Frontal cortex (tissue), 4 donors: ENCODE results near the gene FSHB. TPM values are rescaled to one million over a fixed set of nuclear protein-coding genes. Genes with fewer than 3 reads are reported as not detected.
"Not testable (repeated sequence)": the region's sequence is repeated elsewhere in the genome, so short reads cannot be mapped to it uniquely, and the experiment has no call there.

Experiments
- DNase-seq, 2 donors: peaks; one replicate each; pipeline ENCODE4 v3.0.0; 2012; ENCODE audit warnings: low spot score in 2 of 2
- FAIRE-seq: peaks from 2 replicates; lab custom pipeline; 2012; peaks lifted over from hg19 to GRCh38; lab: Jason Lieb, UNC
- total RNA-seq: library from RNA; depleted of rRNA; stranded (reverse); fragments of >200 nt; gene quantifications from one replicate; pipeline ENCODE4 v1.2.3, GENCODE V29; 2014
- donor health status: control.
- donor health status: control.
- donor health status: control.

FSHB gene
- total RNA-seq, 1 donor from 2014 or later: not detected

- FAIRE-seq: peak; percentile 49
- no peak for DNase-seq
These were observed 30.0 kb downstream of the FSHB start for GRCh38 chr11:30260813-30261212.

GRCh38 chr11:30261821-30262220, 31.0 kb downstream of the FSHB start:
- no peak for FAIRE-seq
- no peak for DNase-seq

GRCh38 chr11:30268638-30269037, 37.8 kb downstream of the FSHB start:
- not testable (repeated sequence) for FAIRE-seq, DNase-seq

GRCh38 chr11:30270671-30271070, 39.9 kb downstream of the FSHB start:
- FAIRE-seq (no peak), DNase-seq (no peak)

GRCh38 chr11:30277176-30277575, 46.4 kb downstream of the FSHB start:
- FAIRE-seq: no peak
- DNase-seq: no peak

- no peak for DNase-seq
- no peak for FAIRE-seq
These were observed 49.0 kb downstream of the FSHB start for GRCh38 chr11:30279796-30280195.

- DNase-seq: no peak
- no peak for FAIRE-seq
These were observed 50.9 kb downstream of the FSHB start for GRCh38 chr11:30281476-30282288.

GRCh38 chr11:30282289-30282631, 51.4 kb downstream of the FSHB start:
- no peak for DNase-seq
- no peak for FAIRE-seq

Other genes starting within 250 kb of the FSHB start
- gene KCNA4, start 214.0 kb upstream of the FSHB start, total RNA-seq: 11.0 TPM
- gene ARL14EP, start 92.1 kb downstream of the FSHB start, total RNA-seq: 70.5 TPM